ENCODE measurements around the gene MYO16.

MYO16 gene

DNA sequence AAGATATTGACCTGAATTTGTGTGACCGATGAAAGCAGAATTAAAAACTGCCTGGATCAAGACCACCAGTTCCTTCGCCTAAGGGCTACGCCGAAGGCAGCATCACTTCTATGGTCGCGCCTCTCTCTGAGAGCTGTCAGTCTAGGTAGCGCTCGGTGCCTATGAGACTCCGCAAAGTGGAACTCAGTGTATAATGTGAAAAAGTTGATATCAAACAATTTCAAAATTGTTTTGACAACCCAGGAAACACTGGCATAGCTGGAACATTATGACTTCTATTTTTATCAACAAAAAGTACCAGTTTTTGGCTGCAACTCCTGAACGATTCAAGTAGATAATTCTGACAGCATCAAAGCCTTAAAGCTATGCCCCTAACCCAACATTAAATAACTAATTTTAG lies 223.6 kb downstream of the MYO16 start:
- no peaks in the 10 kb centered on the region for H3K36me3 ChIP-seq (ENCODE audit: control insufficient read depth, insufficient read depth, low read length)
- H3K27ac ChIP-seq (ENCODE audit: insufficient read depth, low read depth, low read length, poor library complexity, severe bottlenecking), result no peak overlapping the region
- H3K9me3 ChIP-seq (ENCODE audit: control insufficient read depth, low read length), result no peaks in the 10 kb centered on the region
- H3K4me1 ChIP-seq (ENCODE audit: control insufficient read depth, insufficient read depth, low read length), result no peaks in the 10 kb centered on the region
- H3K4me3 ChIP-seq (ENCODE audit: insufficient read depth, low read depth, low read length), result no peak overlapping the region
- H3K27me3 ChIP-seq (ENCODE audit: control insufficient read depth, insufficient read depth, low read length, poor library complexity, severe bottlenecking), result no peaks in the 10 kb centered on the region
- 90 to 96% methylated on average over 10 of the region's 10 CpGs for WGBS, 2 experiments

DNA sequence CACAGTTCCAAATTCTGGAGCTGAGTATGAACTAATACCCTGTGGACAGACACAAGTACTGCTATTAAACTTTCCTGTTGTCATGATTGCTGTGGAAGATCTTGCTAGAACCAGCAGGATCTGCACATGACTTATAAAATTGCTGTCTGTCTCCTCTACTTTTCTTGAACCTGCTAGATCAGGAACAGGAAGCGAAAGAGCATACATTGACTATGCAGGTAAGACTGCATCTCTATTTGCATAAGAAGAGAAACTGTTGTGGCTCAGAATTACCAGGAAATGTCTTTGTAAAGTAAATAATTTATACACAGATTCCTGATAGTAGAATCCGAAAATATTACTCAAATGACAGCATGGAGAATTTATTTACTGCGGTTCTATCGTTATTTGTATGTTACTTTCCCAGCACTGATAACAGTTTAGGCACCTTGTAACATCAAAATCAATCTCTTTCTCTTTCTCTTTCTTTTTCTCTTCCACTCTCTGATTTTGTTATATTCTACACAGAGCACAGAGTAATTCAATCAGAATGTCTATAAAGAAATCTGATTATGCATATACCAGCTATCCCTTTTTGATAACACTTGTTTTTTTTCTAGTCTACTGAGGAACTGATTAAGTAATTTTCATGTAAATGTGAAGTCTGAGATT lies 226.5 kb downstream of the MYO16 start:
- WGBS, 2 experiments, result 82 to 84% methylated on average over 4 of the region's 4 CpGs
- H3K4me1 ChIP-seq (ENCODE audit: control insufficient read depth, insufficient read depth, low read length), result no peaks in the 10 kb centered on the region
- H3K4me3 ChIP-seq (ENCODE audit: insufficient read depth, low read depth, low read length), result no peak overlapping the region
- no peaks in the 10 kb centered on the region for H3K36me3 ChIP-seq (ENCODE audit: control insufficient read depth, insufficient read depth, low read length)
- no peaks in the 10 kb centered on the region for H3K27me3 ChIP-seq (ENCODE audit: control insufficient read depth, insufficient read depth, low read length, poor library complexity, severe bottlenecking)
- H3K9me3 ChIP-seq (ENCODE audit: control insufficient read depth, low read length), result no peaks in the 10 kb centered on the region
- no peak overlapping the region for H3K27ac ChIP-seq (ENCODE audit: insufficient read depth, low read depth, low read length, poor library complexity, severe bottlenecking)

DNA sequence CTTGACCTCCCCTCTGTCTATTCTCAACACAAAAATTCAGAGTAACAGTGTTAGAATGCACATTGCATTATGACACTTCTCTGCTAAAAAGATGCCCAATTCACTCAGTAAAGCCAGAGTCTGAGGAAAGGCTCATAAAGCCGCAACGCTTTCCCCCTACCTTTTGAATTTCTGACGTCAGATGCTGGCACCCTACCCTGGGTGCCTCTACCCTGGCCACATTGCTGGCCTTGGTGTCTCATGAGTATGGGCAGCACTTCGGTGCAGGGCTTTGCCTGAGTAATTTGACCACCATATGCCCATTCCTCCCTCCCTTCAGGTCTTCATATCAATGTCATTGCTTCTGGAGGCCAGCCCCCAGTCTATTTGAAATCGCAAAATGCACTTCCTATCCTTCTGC lies 229.3 kb downstream of the MYO16 start:
- Histone ChIP-seq H3K4me1 (ENCODE audit: control insufficient read depth, insufficient read depth, low read length) (no peaks in the 10 kb centered on the region), H3K9me3 (ENCODE audit: control insufficient read depth, low read length) (no peaks in the 10 kb centered on the region), H3K27me3 (ENCODE audit: control insufficient read depth, insufficient read depth, low read length, poor library complexity, severe bottlenecking) (no peaks in the 10 kb centered on the region), H3K27ac (ENCODE audit: insufficient read depth, low read depth, low read length, poor library complexity, severe bottlenecking) (no peak overlapping the region), H3K4me3 (ENCODE audit: insufficient read depth, low read depth, low read length) (no peak overlapping the region), H3K36me3 (ENCODE audit: control insufficient read depth, insufficient read depth, low read length) (no peaks in the 10 kb centered on the region)
- WGBS, 2 experiments, result 89 to 95% methylated on average over 5 of the region's 5 CpGs

DNA sequence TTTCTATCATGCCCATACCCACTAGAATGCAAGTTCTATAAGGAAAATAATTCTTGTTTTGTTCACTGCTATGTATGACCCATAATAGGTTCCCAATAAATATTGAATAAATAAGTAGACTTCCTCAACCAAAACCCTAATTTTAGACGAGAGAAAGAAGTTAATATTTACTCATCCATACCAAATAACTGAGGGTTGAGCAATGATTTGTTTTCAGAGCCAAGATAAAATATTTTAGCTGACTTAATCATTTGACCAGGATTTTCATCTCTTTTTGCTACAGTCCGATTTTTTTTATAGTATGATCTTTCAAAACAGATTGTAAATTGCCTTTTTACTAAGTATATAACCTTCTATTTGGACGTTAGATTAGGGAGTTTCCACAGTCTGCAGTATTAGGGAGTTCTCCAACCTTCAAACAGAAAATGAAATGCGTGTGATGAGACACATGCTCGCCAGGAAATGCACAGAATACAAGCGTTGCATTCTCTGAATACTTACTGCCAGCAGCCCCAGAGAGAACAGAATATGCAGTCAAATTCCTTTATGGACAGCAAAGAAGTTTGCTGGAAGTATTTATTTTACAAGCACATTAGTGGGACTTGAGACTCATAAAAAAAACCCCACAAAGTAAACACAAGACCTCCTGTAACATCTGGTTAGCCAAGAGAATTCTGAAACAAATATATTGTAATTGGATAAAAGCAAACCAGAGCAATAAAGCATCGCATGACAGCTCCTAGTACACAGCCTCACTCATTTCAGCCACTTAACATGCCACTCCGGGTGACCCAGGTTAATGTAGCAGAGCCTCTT lies 230.0 kb downstream of the MYO16 start:
- H3K27ac ChIP-seq (ENCODE audit: insufficient read depth, low read depth, low read length, poor library complexity, severe bottlenecking), result no peak overlapping the region
- no peaks in the 10 kb centered on the region for H3K4me1 ChIP-seq (ENCODE audit: control insufficient read depth, insufficient read depth, low read length)
- H3K36me3 ChIP-seq (ENCODE audit: control insufficient read depth, insufficient read depth, low read length), result no peaks in the 10 kb centered on the region
- H3K9me3 ChIP-seq (ENCODE audit: control insufficient read depth, low read length), result no peaks in the 10 kb centered on the region
- WGBS, 2 experiments, result 86 to 90% methylated on average over 5 to 7 of the region's 8 CpGs
- H3K4me3 ChIP-seq (ENCODE audit: insufficient read depth, low read depth, low read length), result no peak overlapping the region
- no peaks in the 10 kb centered on the region for H3K27me3 ChIP-seq (ENCODE audit: control insufficient read depth, insufficient read depth, low read length, poor library complexity, severe bottlenecking)

DNA sequence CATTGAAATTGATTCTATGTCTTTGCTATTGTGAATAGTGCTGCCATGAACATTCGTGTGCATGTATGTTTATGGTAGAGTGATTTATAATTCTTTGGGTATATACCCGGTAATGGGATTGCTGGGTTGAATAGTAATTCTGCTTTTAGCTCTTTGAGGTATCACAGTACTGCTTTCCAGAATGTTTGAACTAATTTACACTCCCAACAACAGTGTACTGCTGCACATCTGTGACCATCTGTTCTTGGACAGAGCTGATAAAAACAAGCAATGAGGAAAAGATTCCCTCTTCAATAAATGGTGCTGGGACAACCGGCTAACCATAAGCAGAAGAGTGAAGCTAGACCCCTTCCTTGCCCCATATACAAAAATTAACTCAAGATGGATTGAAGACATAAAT lies 231.0 kb downstream of the MYO16 start:
- H3K36me3 ChIP-seq (ENCODE audit: control insufficient read depth, insufficient read depth, low read length), result no peaks in the 10 kb centered on the region
- H3K27me3 ChIP-seq (ENCODE audit: control insufficient read depth, insufficient read depth, low read length, poor library complexity, severe bottlenecking), result no peaks in the 10 kb centered on the region
- 81 to 92% methylated on average over 3 of the region's 3 CpGs for WGBS, 2 experiments
- no peak overlapping the region for H3K27ac ChIP-seq (ENCODE audit: insufficient read depth, low read depth, low read length, poor library complexity, severe bottlenecking)
- no peaks in the 10 kb centered on the region for H3K4me1 ChIP-seq (ENCODE audit: control insufficient read depth, insufficient read depth, low read length)
- H3K4me3 ChIP-seq (ENCODE audit: insufficient read depth, low read depth, low read length), result no peak overlapping the region
- no peaks in the 10 kb centered on the region for H3K9me3 ChIP-seq (ENCODE audit: control insufficient read depth, low read length)

DNA sequence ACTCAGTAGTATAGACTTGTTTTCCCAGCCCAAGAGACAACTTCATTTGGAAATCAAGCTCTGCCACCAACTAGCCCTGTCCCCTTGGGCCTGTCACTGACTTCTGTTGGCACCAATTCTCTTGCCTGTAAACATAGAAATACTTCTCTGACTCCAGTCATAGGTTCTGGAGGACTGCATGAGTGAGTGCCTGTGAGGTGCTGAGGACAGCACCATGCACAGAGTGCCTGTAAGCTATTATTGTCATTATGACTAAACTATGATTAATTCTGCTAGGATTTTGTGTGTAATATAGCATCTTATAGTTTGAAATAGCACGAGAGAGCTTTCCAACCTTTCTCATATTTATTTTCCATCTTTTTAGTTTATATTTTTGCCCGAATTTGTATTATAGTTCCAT lies 247.9 kb downstream of the MYO16 start:
- Histone ChIP-seq H3K9me3 (ENCODE audit: control insufficient read depth, low read length) (no peaks in the 10 kb centered on the region), H3K27me3 (ENCODE audit: control insufficient read depth, insufficient read depth, low read length, poor library complexity, severe bottlenecking) (no peaks in the 10 kb centered on the region), H3K4me3 (ENCODE audit: insufficient read depth, low read depth, low read length) (no peak overlapping the region), H3K4me1 (ENCODE audit: control insufficient read depth, insufficient read depth, low read length) (no peaks in the 10 kb centered on the region), H3K36me3 (ENCODE audit: control insufficient read depth, insufficient read depth, low read length) (no peaks in the 10 kb centered on the region), H3K27ac (ENCODE audit: insufficient read depth, low read depth, low read length, poor library complexity, severe bottlenecking) (no peak overlapping the region)
- no CpG with 5 or more reads among the region's 2 CpGs for WGBS, 2 experiments

DNA sequence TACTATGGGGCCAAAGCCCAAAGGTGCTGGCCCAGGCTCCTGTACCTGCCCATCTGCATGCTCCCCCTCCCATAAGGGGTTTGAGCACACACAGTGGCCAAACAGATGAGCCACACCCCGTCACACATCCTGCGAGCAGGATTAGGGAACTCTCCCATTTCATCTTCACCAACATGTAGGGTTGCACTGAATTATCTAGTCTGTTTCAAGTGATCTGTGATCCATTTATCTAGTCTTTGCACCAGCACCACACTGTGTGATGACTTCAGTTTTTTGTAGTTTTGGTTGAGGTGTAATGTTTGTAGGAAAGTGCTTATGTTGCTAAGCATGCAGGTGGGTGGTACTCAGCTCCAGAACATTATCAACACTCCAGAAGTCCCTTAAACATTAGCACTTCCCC lies 249.3 kb downstream of the MYO16 start:
- Histone ChIP-seq H3K9me3 (ENCODE audit: control insufficient read depth, low read length) (no peaks in the 10 kb centered on the region), H3K27me3 (ENCODE audit: control insufficient read depth, insufficient read depth, low read length, poor library complexity, severe bottlenecking) (no peaks in the 10 kb centered on the region), H3K4me3 (ENCODE audit: insufficient read depth, low read depth, low read length) (no peak overlapping the region), H3K27ac (ENCODE audit: insufficient read depth, low read depth, low read length, poor library complexity, severe bottlenecking) (no peak overlapping the region), H3K4me1 (ENCODE audit: control insufficient read depth, insufficient read depth, low read length) (no peaks in the 10 kb centered on the region), H3K36me3 (ENCODE audit: control insufficient read depth, insufficient read depth, low read length) (no peaks in the 10 kb centered on the region)
- WGBS, 2 experiments, result 93 to 97% methylated on average over 2 of the region's 2 CpGs

DNA sequence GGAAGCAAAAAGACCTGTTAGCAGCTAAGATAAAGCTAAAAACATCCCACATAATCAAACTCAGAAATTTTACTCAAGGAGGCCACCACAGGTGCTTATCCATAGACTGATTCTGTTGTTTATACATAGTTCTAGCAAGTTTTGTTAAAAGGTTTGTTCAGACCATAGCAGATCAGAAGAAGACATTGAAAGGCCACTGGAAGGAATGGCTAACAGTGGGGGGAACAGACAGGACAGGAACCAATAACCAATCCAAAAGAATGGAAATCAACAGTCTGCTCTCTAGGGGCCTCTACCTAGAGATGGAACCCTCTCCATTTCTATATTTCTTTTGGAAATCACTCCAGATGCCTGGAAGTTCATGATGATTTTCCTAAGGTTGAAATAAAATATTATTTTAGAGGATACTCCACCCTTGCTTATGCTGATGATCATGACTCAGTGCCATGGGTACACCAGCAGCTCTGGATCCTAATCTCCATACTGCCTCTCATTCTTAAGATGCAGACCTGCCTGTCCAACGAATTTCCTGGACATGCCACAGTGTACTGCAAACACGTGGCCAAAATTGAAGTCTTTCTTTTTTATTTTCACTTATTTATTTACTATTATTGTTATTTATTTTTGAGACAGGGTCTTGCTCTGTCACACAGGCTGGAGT lies 260.0 kb downstream of the MYO16 start:
- H3K27me3 ChIP-seq (ENCODE audit: control insufficient read depth, insufficient read depth, low read length, poor library complexity, severe bottlenecking), result no peaks in the 10 kb centered on the region
- no peak overlapping the region for H3K27ac ChIP-seq (ENCODE audit: insufficient read depth, low read depth, low read length, poor library complexity, severe bottlenecking)
- H3K36me3 ChIP-seq (ENCODE audit: control insufficient read depth, insufficient read depth, low read length), result no peaks in the 10 kb centered on the region
- H3K4me1 ChIP-seq (ENCODE audit: control insufficient read depth, insufficient read depth, low read length), result no peaks in the 10 kb centered on the region
- H3K9me3 ChIP-seq (ENCODE audit: control insufficient read depth, low read length), result no peaks in the 10 kb centered on the region
- H3K4me3 ChIP-seq (ENCODE audit: insufficient read depth, low read depth, low read length), result no peak overlapping the region
- WGBS, 2 experiments, result 76 to 82% methylated on average over 2 of the region's 2 CpGs

DNA sequence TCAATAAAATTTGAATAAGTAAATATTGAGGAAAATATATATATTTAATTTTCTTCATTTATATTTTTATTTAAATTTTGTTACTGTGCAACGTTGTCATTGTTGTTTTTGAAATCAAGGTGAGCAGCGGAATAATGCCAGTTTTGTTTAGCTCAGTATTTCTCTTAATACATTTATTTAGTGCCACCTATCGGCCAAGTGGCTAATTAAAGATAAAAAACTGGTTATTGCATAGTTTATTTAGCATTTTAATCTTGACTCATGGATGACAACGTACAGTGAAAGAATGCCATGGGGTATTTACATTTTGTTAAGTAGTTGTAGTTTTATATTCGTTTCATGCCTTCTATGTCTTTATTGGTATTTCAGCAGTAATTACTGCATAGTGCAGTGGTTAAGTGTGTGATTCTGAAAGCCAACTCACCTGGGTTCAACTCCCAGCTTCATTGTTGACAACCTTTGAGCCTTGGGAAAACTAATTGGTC lies 265.9 kb downstream of the MYO16 start:
- Histone ChIP-seq H3K4me1 (ENCODE audit: control insufficient read depth, insufficient read depth, low read length) (no peaks in the 10 kb centered on the region), H3K9me3 (ENCODE audit: control insufficient read depth, low read length) (no peaks in the 10 kb centered on the region), H3K27ac (ENCODE audit: insufficient read depth, low read depth, low read length, poor library complexity, severe bottlenecking) (no peak overlapping the region), H3K36me3 (ENCODE audit: control insufficient read depth, insufficient read depth, low read length) (no peaks in the 10 kb centered on the region), H3K4me3 (ENCODE audit: insufficient read depth, low read depth, low read length) (no peak overlapping the region), H3K27me3 (ENCODE audit: control insufficient read depth, insufficient read depth, low read length, poor library complexity, severe bottlenecking) (no peaks in the 10 kb centered on the region)
- WGBS, 2 experiments, result 26 to 39% methylated on average over 3 to 5 of the region's 5 CpGs

DNA sequence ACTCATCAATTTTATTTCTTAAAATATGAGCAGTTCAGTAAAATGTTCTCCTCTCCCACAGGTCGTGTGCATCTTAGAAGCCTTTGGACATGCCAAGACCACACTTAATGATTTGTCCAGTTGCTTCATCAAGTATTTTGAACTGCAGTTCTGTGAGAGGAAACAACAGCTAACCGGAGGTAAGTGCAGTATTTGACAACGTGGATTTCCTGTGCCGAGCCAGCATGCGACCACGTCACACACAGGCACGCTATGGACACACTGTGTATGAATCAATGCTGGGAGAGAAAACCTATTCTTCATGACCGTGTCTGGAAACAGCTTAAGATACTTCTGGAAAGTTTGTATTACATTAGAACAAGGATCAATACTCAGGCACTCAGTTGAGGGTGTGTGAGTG lies 268.5 kb downstream of the MYO16 start:
- H3K36me3 ChIP-seq (ENCODE audit: control insufficient read depth, insufficient read depth, low read length), result no peaks in the 10 kb centered on the region
- H3K4me1 ChIP-seq (ENCODE audit: control insufficient read depth, insufficient read depth, low read length), result no peaks in the 10 kb centered on the region
- WGBS, 2 experiments, result 93 to 94% methylated on average over 8 of the region's 8 CpGs
- H3K27me3 ChIP-seq (ENCODE audit: control insufficient read depth, insufficient read depth, low read length, poor library complexity, severe bottlenecking), result no peaks in the 10 kb centered on the region
- H3K9me3 ChIP-seq (ENCODE audit: control insufficient read depth, low read length), result no peaks in the 10 kb centered on the region
- H3K27ac ChIP-seq (ENCODE audit: insufficient read depth, low read depth, low read length, poor library complexity, severe bottlenecking), result no peak overlapping the region
- H3K4me3 ChIP-seq (ENCODE audit: insufficient read depth, low read depth, low read length), result no peak overlapping the region

Data from ectodermal cell (in vitro differentiated cells).